ENCODE measurements around the gene ZNF416. TPM values are rescaled to one million over a fixed set of nuclear protein-coding genes. Genes with fewer than 3 reads are reported as not detected.

Gene ZNF416
- total RNA-seq, 4 donors from 2014 or later: 2.0 to 6.0 (median 3.7) TPM

GRCh38 chr19:57559404-57560025 lies 19.2 kb downstream of the ZNF416 start, which contains the start of gene ZNF550:
ZNF550 (minus strand) TSS chr19:57559863; CDS start chr19:57559682, 181 bp downstream.
- no peak for TF ChIP-seq CTCF (IDR thresholded peaks at IDR 0.05)
- DNase-seq (ENCODE audit: low spot score): peak; percentile 84
- peak; percentile 97 for ATAC-seq (ENCODE audit: low FRiP score)

GRCh38 chr19:57559008-57559403 lies 19.7 kb downstream of the ZNF416 start:
- DNase-seq (ENCODE audit: low spot score) (no peak), ATAC-seq (ENCODE audit: low FRiP score) (no peak)
- TF ChIP-seq CTCF (IDR thresholded peaks at IDR 0.05): no peak

GRCh38 chr19:57558525-57558924 lies 20.2 kb downstream of the ZNF416 start:
- DNase-seq (ENCODE audit: low spot score) (no peak), ATAC-seq (ENCODE audit: low FRiP score) (no peak)
- TF ChIP-seq CTCF (IDR thresholded peaks at IDR 0.05): no peak

- DNase-seq (ENCODE audit: low spot score): no peak
- TF ChIP-seq CTCF (IDR thresholded peaks at IDR 0.05): no peak
- ATAC-seq (ENCODE audit: low FRiP score): no peak
Observed at GRCh38 chr19:57557659-57558058, 21.1 kb downstream of the ZNF416 start.

GRCh38 chr19:57552432-57552831 lies 26.3 kb downstream of the ZNF416 start:
- DNase-seq (ENCODE audit: low spot score): no peak
- no peak for TF ChIP-seq CTCF (IDR thresholded peaks at IDR 0.05)
- no peak for ATAC-seq (ENCODE audit: low FRiP score)

GRCh38 chr19:57546513-57546912 lies 32.2 kb downstream of the ZNF416 start:
- TF ChIP-seq CTCF (IDR thresholded peaks at IDR 0.05): no peak
- ATAC-seq (ENCODE audit: low FRiP score) (no peak), DNase-seq (ENCODE audit: low spot score) (no peak)

GRCh38 chr19:57537953-57538547 lies 40.7 kb downstream of the ZNF416 start:
- TF ChIP-seq CTCF (IDR thresholded peaks at IDR 0.05): no peak
- ATAC-seq (ENCODE audit: low FRiP score): no peak
- no peak for DNase-seq (ENCODE audit: low spot score)

All from omental fat pad (tissue), 4 donors.